Mesodermal cell (in vitro differentiated cells): ENCODE measurements around the gene MSI2.
"Not testable (repeated sequence)": the region's sequence is repeated elsewhere in the genome, so short reads cannot be mapped to it uniquely, and the experiment has no call there.

Source experiments
- H3K27ac ChIP-seq: 2 replicates; pipeline ENCODE4 v1.7.0; 2013; ENCODE audit warnings: mild to moderate bottlenecking, low read depth, low read length, moderate library complexity; ENCODE audit not compliant: severe bottlenecking
- H3K36me3 ChIP-seq: 2 replicates; pipeline ENCODE4 v1.7.1; 2013; ENCODE audit warnings: mild to moderate bottlenecking, low read length, moderate library complexity; ENCODE audit not compliant: control insufficient read depth, insufficient read depth
- H3K4me1 ChIP-seq: one replicate; pipeline ENCODE4 v1.7.1; 2013; ENCODE audit warnings: mild to moderate bottlenecking, low read length; ENCODE audit not compliant: insufficient read depth, control insufficient read depth, poor library complexity, severe bottlenecking
- H3K4me3 ChIP-seq: 2 replicates; pipeline ENCODE4 v1.7.0; 2013; ENCODE audit warnings: low read length, control low read depth, mild to moderate bottlenecking; ENCODE audit not compliant: insufficient read depth, poor library complexity, severe bottlenecking; ENCODE audit errors: extremely low read depth
- H3K9me3 ChIP-seq: 2 replicates; pipeline ENCODE4 v1.7.1; 2013; ENCODE audit warnings: mild to moderate bottlenecking, low read length, moderate library complexity; ENCODE audit not compliant: control insufficient read depth
- WGBS, 2 experiments: methylation state at CpG; one replicate each; pipeline ENCODE4 v1.1.5; 2013; ENCODE audit warnings: missing lambda C conversion rate in 2 of 2; ENCODE audit not compliant: insufficient coverage in 2 of 2; 5-methylcytosine and 5-hydroxymethylcytosine counted together

Gene MSI2

GRCh38 chr17:57493625-57494024 is 237.3 kb downstream of the MSI2 start:
- Histone ChIP-seq H3K27ac (no peak overlapping the region), H3K4me1 (peaks cover 6% of the 10 kb centered on the region), H3K4me3 (no peak overlapping the region), H3K9me3 (no peaks in the 10 kb centered on the region), H3K36me3 (peaks cover 21% of the 10 kb centered on the region)
- 89 to 98% methylated on average over 2 to 5 of the region's 6 CpGs for WGBS, 2 experiments

- Histone ChIP-seq H3K4me1 (peaks cover 7% of the 10 kb centered on the region), H3K36me3 (peaks cover 21% of the 10 kb centered on the region), H3K9me3 (no peaks in the 10 kb centered on the region), H3K27ac (no peak overlapping the region), H3K4me3 (no peak overlapping the region)
- 96 to 98% methylated on average over 4 to 5 of the region's 5 CpGs for WGBS, 2 experiments
Measured at GRCh38 chr17:57494443-57494842, 238.1 kb downstream of the MSI2 start.

GRCh38 chr17:57495771-57496170 is 239.4 kb downstream of the MSI2 start:
- Histone ChIP-seq H3K9me3 (no peaks in the 10 kb centered on the region), H3K36me3 (peaks cover 21% of the 10 kb centered on the region), H3K27ac (no peak overlapping the region), H3K4me1 (peaks cover 16% of the 10 kb centered on the region), H3K4me3 (no peak overlapping the region)
- WGBS, 2 experiments: 95 to 100% methylated on average over 3 of the region's 6 CpGs

- H3K4me3 ChIP-seq: no peak overlapping the region
- peaks cover 22% of the 10 kb centered on the region for H3K4me1 ChIP-seq
- H3K9me3 ChIP-seq: no peaks in the 10 kb centered on the region
- H3K27ac ChIP-seq: no peak overlapping the region
- peaks cover 21% of the 10 kb centered on the region for H3K36me3 ChIP-seq
- 86 to 91% methylated on average over 5 to 10 of the region's 11 CpGs for WGBS, 2 experiments
Measured at GRCh38 chr17:57496382-57496781, 240.1 kb downstream of the MSI2 start.

GRCh38 chr17:57498443-57498842 is 242.1 kb downstream of the MSI2 start:
- Histone ChIP-seq H3K27ac (no peak overlapping the region), H3K4me1 (peaks cover 22% of the 10 kb centered on the region), H3K4me3 (no peak overlapping the region), H3K9me3 (no peaks in the 10 kb centered on the region), H3K36me3 (peaks cover 12% of the 10 kb centered on the region)
- 88 to 100% methylated on average over 1 of the region's 7 CpGs for WGBS, 2 experiments

GRCh38 chr17:57499221-57499620 is 242.9 kb downstream of the MSI2 start:
- 100% methylated on average over 1 of the region's 3 CpGs; no CpG with 5 or more reads in 1 of the 2 experiments for WGBS, 2 experiments
- H3K4me3 ChIP-seq, H3K9me3 ChIP-seq, H3K27ac ChIP-seq, H3K36me3 ChIP-seq: not testable (repeated sequence)
- H3K4me1 ChIP-seq: peaks cover 22% of the 10 kb centered on the region

GRCh38 chr17:57499648-57500049 is 243.3 kb downstream of the MSI2 start:
- Histone ChIP-seq H3K4me3 (no peak overlapping the region), H3K27ac (no peak overlapping the region), H3K36me3 (peaks cover 3% of the 10 kb centered on the region), H3K4me1 (peaks cover 24% of the 10 kb centered on the region), H3K9me3 (no peaks in the 10 kb centered on the region)
- 90 to 97% methylated on average over 5 of the region's 6 CpGs for WGBS, 2 experiments

GRCh38 chr17:57501016-57501415 is 244.7 kb downstream of the MSI2 start:
- WGBS, 2 experiments: 84 to 91% methylated on average over 5 to 8 of the region's 9 CpGs
- Histone ChIP-seq H3K27ac (peak overlapping the region; percentile 66), H3K4me1 (peaks cover 31% of the 10 kb centered on the region)

GRCh38 chr17:57502022-57502421 is 245.7 kb downstream of the MSI2 start:
- WGBS, 2 experiments: 88 to 100% methylated on average over 3 to 4 of the region's 4 CpGs
- peaks cover 40% of the 10 kb centered on the region for H3K4me1 ChIP-seq
- H3K4me3 ChIP-seq: no peak overlapping the region
- no peak overlapping the region for H3K27ac ChIP-seq
- no peaks in the 10 kb centered on the region for H3K36me3 ChIP-seq
- H3K9me3 ChIP-seq: no peaks in the 10 kb centered on the region

More at GRCh38 chr17:57501016-57501415, 244.7 kb downstream of the MSI2 start:
- no peaks in the 10 kb centered on the region for H3K9me3 ChIP-seq
- H3K4me3 ChIP-seq: no peak overlapping the region
- peaks cover 3% of the 10 kb centered on the region for H3K36me3 ChIP-seq

- Histone ChIP-seq H3K36me3 (no peaks in the 10 kb centered on the region), H3K4me3 (no peak overlapping the region), H3K9me3 (no peaks in the 10 kb centered on the region), H3K27ac (no peak overlapping the region), H3K4me1 (peaks cover 45% of the 10 kb centered on the region)
- no CpG with 5 or more reads among the region's 2 CpGs for WGBS, 2 experiments
Measured at GRCh38 chr17:57502811-57503241, 246.5 kb downstream of the MSI2 start.

- no peak overlapping the region for H3K4me3 ChIP-seq
- no peaks in the 10 kb centered on the region for H3K36me3 ChIP-seq
- H3K4me1 ChIP-seq: peaks cover 51% of the 10 kb centered on the region
- H3K27ac ChIP-seq: no peak overlapping the region
- no peaks in the 10 kb centered on the region for H3K9me3 ChIP-seq
- 96 to 98% methylated on average over 6 of the region's 8 CpGs for WGBS, 2 experiments
Measured at GRCh38 chr17:57504208-57504607, 247.9 kb downstream of the MSI2 start.
